ENCODE results near the gene EYS. TPM values are rescaled to one million over a fixed set of nuclear protein-coding genes. Genes with fewer than 3 reads are reported as not detected.
A peak's percentile ranks its signal among the peaks of the same experiment; 100 is the strongest.

The EYS gene
- total and polyA plus RNA-seq, 2 of the 13 experiments (the other 11 are each of a cell fraction or from before 2014, with no cell fraction given), result 0.04 to 0.07 TPM

DNA sequence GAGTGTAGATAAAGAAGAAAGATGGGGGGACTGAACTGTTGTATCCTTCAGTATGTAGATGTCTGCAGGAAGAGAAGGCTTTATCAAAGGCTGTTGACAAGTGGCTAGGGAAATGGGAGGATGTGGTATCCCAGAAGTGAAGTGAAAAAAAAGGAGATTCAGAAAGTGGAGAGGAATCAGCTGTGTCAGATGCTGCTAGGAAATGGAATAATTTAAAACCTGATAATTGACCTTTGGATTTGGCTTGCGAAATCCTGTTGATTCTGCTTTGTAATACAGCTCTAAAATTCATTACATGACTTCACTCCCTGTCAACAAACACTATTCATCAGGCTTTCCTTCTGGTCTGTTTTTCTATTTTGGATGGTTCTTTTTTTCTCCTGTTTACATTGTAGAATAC lies 2029.7 kb downstream of the EYS start (continued):
- TF ChIP-seq, protein P1, sequence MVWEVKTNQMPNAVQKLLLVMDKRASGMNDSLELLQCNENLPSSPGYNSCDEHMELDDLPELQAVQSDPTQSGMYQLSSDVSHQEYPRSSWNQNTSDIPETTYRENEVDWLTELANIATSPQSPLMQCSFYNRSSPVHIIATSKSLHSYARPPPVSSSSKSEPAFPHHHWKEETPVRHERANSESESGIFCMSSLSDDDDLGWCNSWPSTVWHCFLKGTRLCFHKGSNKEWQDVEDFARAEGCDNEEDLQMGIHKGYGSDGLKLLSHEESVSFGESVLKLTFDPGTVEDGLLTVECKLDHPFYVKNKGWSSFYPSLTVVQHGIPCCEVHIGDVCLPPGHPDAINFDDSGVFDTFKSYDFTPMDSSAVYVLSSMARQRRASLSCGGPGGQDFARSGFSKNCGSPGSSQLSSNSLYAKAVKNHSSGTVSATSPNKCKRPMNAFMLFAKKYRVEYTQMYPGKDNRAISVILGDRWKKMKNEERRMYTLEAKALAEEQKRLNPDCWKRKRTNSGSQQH (CRISPR knock-in tag; IDR thresholded peaks at IDR 0.05; ENCODE audit: low read depth), result 0 out of 2 replicates have a peak, but pooled peaks have one; percentile 43
- TF ChIP-seq NR2F6 (IDR thresholded peaks at IDR 0.05) (peak; percentile 18; the same call in 1 of the 2 replicates), NR2F6 (CRISPR knock-in tag; IDR thresholded peaks at IDR 0.05) (peak; percentile 52; the same call in 1 of the 2 replicates), FOXA3 (CRISPR knock-in tag; IDR thresholded peaks at IDR 0.05) (peak; percentile 87), BCL6 (CRISPR knock-in tag; IDR thresholded peaks at IDR 0.05) (peak; percentile 26; the same call in 1 of the 2 replicates), RFX3 (CRISPR knock-in tag; IDR thresholded peaks at IDR 0.05) (no peak), MIXL1 (CRISPR knock-in tag; IDR thresholded peaks at IDR 0.05) (peak; percentile 79), FOXK1 (CRISPR knock-in tag; IDR thresholded peaks at IDR 0.05; ENCODE audit: borderline replicate concordance, low read depth) (0 out of 2 replicates have a peak, but pooled peaks have one; percentile 21), SRSF1 (optimal IDR thresholded peaks at IDR 0.05; ENCODE audit: low read depth, low read length) (no peak), ELF3 (CRISPR knock-in tag; IDR thresholded peaks at IDR 0.05) (peak; percentile 61; the same call in 1 of the 2 replicates), NFIC (IDR thresholded peaks at IDR 0.05; ENCODE audit: low read length) (peak; percentile 30; the same call in 1 of the 2 replicates), KLF16 (CRISPR knock-in tag; IDR thresholded peaks at IDR 0.05) (0 out of 4 replicates have a peak, but pooled peaks of 1 of the 2 experiments have one; percentile 31), ZNF713 (CRISPR knock-in tag; IDR thresholded peaks at IDR 0.05) (no peak), TBX2 (CRISPR knock-in tag; IDR thresholded peaks at IDR 0.05; ENCODE audit: borderline replicate concordance) (peak; percentile 13; the same call in 1 of the 2 replicates), ZNF34 (CRISPR knock-in tag; IDR thresholded peaks at IDR 0.05; ENCODE audit: borderline replicate concordance) (no peak), HNF4A (CRISPR knock-in tag; IDR thresholded peaks at IDR 0.05) (peak; percentile 77)
- TF ChIP-seq, protein P2, sequence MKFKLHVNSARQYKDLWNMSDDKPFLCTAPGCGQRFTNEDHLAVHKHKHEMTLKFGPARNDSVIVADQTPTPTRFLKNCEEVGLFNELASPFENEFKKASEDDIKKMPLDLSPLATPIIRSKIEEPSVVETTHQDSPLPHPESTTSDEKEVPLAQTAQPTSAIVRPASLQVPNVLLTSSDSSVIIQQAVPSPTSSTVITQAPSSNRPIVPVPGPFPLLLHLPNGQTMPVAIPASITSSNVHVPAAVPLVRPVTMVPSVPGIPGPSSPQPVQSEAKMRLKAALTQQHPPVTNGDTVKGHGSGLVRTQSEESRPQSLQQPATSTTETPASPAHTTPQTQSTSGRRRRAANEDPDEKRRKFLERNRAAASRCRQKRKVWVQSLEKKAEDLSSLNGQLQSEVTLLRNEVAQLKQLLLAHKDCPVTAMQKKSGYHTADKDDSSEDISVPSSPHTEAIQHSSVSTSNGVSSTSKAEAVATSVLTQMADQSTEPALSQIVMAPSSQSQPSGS (CRISPR knock-in tag; IDR thresholded peaks at IDR 0.05), result no peak
- TF ChIP-seq, protein P3, sequence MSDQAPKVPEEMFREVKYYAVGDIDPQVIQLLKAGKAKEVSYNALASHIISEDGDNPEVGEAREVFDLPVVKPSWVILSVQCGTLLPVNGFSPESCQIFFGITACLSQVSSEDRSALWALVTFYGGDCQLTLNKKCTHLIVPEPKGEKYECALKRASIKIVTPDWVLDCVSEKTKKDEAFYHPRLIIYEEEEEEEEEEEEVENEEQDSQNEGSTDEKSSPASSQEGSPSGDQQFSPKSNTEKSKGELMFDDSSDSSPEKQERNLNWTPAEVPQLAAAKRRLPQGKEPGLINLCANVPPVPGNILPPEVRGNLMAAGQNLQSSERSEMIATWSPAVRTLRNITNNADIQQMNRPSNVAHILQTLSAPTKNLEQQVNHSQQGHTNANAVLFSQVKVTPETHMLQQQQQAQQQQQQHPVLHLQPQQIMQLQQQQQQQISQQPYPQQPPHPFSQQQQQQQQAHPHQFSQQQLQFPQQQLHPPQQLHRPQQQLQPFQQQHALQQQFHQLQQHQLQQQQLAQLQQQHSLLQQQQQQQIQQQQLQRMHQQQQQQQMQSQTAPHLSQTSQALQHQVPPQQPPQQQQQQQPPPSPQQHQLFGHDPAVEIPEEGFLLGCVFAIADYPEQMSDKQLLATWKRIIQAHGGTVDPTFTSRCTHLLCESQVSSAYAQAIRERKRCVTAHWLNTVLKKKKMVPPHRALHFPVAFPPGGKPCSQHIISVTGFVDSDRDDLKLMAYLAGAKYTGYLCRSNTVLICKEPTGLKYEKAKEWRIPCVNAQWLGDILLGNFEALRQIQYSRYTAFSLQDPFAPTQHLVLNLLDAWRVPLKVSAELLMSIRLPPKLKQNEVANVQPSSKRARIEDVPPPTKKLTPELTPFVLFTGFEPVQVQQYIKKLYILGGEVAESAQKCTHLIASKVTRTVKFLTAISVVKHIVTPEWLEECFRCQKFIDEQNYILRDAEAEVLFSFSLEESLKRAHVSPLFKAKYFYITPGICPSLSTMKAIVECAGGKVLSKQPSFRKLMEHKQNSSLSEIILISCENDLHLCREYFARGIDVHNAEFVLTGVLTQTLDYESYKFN (CRISPR knock-in tag; conservative IDR thresholded peaks at IDR 0.05), result peak; percentile 49; the same call in 1 of the 2 replicates
- TF ChIP-seq, protein P4, sequence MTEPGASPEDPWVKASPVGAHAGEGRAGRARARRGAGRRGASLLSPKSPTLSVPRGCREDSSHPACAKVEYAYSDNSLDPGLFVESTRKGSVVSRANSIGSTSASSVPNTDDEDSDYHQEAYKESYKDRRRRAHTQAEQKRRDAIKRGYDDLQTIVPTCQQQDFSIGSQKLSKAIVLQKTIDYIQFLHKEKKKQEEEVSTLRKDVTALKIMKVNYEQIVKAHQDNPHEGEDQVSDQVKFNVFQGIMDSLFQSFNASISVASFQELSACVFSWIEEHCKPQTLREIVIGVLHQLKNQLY (CRISPR knock-in tag; IDR thresholded peaks at IDR 0.05), result no peak

Measured in HepG2 (cell line).